ENCODE measurements around the gene MAP2K5. TPM values are rescaled to one million over a fixed set of nuclear protein-coding genes. Genes with fewer than 3 reads are reported as not detected.

MAP2K5 gene
- total RNA-seq, 4 donors from 2014 or later: 3.6 to 27.1 (median 18.6) TPM

DNA sequence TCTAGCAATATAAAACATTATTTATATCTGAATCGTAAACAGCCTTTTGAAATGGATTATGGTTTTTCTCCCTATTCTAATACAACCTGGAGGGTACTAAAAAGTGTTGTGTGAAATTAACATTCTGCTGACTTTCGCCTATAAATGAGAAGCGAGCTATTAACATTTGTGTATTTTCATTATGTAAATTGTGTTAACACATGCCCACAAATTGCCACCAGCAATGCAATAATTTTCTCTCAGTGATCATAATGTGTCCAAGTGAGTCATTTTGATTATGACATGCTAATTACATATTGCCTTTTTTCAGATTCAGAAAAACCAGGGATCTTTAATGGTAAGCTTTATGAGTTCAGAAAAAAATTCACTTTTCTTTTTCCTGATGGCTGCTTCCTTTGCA lies 205.4 kb downstream of the MAP2K5 start:
- DNase-seq: no peak
- H3K36me3 ChIP-seq: no peaks in the 10 kb centered on the region
- no peak overlapping the region for H3K4me3 ChIP-seq
- no peaks in the 10 kb centered on the region for H3K9me3 ChIP-seq
- no peaks in the 10 kb centered on the region for H3K27me3 ChIP-seq
- no peak overlapping the region for H3K27ac ChIP-seq
- TF ChIP-seq, protein P1, sequence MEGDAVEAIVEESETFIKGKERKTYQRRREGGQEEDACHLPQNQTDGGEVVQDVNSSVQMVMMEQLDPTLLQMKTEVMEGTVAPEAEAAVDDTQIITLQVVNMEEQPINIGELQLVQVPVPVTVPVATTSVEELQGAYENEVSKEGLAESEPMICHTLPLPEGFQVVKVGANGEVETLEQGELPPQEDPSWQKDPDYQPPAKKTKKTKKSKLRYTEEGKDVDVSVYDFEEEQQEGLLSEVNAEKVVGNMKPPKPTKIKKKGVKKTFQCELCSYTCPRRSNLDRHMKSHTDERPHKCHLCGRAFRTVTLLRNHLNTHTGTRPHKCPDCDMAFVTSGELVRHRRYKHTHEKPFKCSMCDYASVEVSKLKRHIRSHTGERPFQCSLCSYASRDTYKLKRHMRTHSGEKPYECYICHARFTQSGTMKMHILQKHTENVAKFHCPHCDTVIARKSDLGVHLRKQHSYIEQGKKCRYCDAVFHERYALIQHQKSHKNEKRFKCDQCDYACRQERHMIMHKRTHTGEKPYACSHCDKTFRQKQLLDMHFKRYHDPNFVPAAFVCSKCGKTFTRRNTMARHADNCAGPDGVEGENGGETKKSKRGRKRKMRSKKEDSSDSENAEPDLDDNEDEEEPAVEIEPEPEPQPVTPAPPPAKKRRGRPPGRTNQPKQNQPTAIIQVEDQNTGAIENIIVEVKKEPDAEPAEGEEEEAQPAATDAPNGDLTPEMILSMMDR (IDR thresholded peaks at IDR 0.05): no peak
- no peak for TF ChIP-seq POLR2A (IDR thresholded peaks at IDR 0.05)
- no peaks in the 10 kb centered on the region for H3K4me1 ChIP-seq
- intact Hi-C loops (cut with DNase I; ENCODE audit: low total_unique reads): no loop called here

DNA sequence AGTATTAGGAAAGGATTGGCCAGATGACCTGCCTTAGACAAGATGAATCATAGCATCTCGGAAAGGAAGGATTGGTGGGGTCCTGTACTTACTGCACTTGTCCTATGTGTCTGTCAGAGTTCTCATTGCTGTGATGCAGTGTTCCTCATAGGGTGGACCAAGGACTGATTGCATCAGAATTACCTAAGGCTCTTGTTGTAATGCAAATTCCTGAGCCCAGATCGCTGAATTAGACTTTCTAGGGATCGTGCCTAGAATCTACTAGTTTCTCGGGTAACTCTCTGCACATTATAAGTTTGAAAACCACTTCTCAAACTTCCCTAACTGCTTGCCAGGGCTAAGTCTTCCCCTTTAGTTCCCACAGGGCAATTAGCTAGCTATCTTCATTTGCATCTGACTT lies 207.9 kb downstream of the MAP2K5 start:
- H3K9me3 ChIP-seq: no peaks in the 10 kb centered on the region
- no peaks in the 10 kb centered on the region for H3K36me3 ChIP-seq
- H3K27me3 ChIP-seq: no peaks in the 10 kb centered on the region
- intact Hi-C loops (cut with DNase I; ENCODE audit: low total_unique reads): no loop called here
- no peak for DNase-seq
- H3K4me3 ChIP-seq: no peak overlapping the region
- TF ChIP-seq, protein P1 (IDR thresholded peaks at IDR 0.05): no peak
- H3K4me1 ChIP-seq: no peaks in the 10 kb centered on the region
- no peak overlapping the region for H3K27ac ChIP-seq

DNA sequence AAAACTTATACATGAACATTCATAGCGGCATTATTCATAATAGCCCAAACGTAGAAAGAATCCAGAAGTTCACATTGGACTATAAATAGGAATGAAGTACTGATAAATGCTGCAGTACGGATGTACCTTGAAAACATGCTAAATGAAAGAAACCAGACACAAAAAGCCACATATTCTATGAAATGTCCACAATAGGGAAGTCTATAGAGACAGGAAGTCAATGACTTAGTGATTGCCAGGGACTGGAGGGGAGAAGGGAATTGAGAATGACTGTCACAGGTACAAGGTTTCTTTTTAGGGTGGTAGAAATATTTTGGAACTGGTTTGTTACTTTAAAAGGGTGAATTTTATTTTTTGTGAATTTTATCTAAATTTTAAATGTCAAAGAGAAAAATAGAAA lies 211.4 kb downstream of the MAP2K5 start:
- Histone ChIP-seq H3K27ac (no peak overlapping the region), H3K4me3 (no peak overlapping the region), H3K36me3 (no peaks in the 10 kb centered on the region), H3K4me1 (no peaks in the 10 kb centered on the region), H3K27me3 (no peaks in the 10 kb centered on the region), H3K9me3 (no peaks in the 10 kb centered on the region)
- intact Hi-C loops (cut with DNase I; ENCODE audit: low total_unique reads): no loop called here
- no peak for DNase-seq
- TF ChIP-seq, protein P1 (IDR thresholded peaks at IDR 0.05): no peak
- TF ChIP-seq POLR2A (IDR thresholded peaks at IDR 0.05): no peak

DNA sequence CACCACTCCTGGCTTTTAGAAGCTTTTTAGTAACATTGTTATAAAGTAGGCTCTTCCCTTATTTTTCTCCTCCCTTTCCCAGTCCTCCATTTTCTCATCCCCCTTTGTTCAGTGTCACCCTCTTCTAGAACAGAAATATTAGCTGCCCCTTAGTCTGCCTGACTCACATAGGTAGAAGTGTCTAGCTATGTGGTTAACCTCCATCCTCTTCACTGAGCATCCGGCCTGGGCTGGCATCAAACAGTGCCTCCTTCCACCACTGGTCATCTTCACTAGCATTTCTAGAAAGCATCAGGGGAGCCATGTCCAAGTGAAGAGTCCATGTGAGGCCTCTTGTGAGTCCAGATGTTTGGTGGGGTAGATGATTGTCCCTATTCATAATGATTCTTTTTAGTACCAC lies 212.8 kb downstream of the MAP2K5 start:
- Histone ChIP-seq H3K27ac (no peak overlapping the region), H3K36me3 (no peaks in the 10 kb centered on the region), H3K4me1 (no peaks in the 10 kb centered on the region), H3K9me3 (no peaks in the 10 kb centered on the region), H3K4me3 (no peak overlapping the region), H3K27me3 (no peaks in the 10 kb centered on the region)
- TF ChIP-seq, protein P1 (IDR thresholded peaks at IDR 0.05): no peak
- TF ChIP-seq POLR2A (IDR thresholded peaks at IDR 0.05): no peak
- intact Hi-C loops (cut with DNase I; ENCODE audit: low total_unique reads): no loop called here
- DNase-seq: no peak

DNA sequence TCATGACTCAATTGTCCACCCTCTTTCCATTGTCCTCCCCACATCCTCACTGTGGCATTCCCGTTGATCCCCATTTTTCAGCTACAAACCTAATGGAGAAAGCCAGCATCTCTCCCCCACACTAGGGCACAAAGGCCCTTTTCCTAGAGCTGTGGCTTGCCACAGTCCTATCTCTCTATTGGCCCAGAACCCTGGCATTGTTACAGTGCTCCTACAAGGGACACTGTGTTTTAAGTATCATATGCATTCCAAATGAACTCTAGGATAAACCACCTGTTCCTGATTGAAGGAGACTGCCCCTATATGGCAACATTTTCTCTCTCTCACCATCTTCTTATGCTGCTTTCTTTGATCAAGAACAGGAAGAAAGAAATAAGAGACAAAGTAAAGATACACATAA lies 213.4 kb downstream of the MAP2K5 start:
- H3K27me3 ChIP-seq: no peaks in the 10 kb centered on the region
- no peak overlapping the region for H3K4me3 ChIP-seq
- intact Hi-C loops (cut with DNase I; ENCODE audit: low total_unique reads): no loop called here
- no peak for DNase-seq
- H3K36me3 ChIP-seq: no peaks in the 10 kb centered on the region
- no peaks in the 10 kb centered on the region for H3K9me3 ChIP-seq
- H3K27ac ChIP-seq: no peak overlapping the region
- no peaks in the 10 kb centered on the region for H3K4me1 ChIP-seq
- TF ChIP-seq, protein P1 (IDR thresholded peaks at IDR 0.05): no peak
- TF ChIP-seq POLR2A (IDR thresholded peaks at IDR 0.05): no peak

All from uterus (tissue), 4 donors.